H1 (cell line): Measurements from ENCODE around the gene TRIM47. TPM values are rescaled to one million over a fixed set of nuclear protein-coding genes. Genes with fewer than 3 reads are reported as not detected.
A peak's percentile ranks its signal among the peaks of the same experiment; 100 is the strongest.

ENCODE experiments used
- ASH2L ChIP-seq: fragments of 200-600, 300-600 bp; sonication (generic); IDR thresholded peaks from one replicate; pipeline ENCODE4 v1.7.1; 2017; ENCODE audit warnings: low read length
- CBX5 ChIP-seq: fragments of 300-800, 300-1000 bp; sonication (generic); IDR thresholded peaks from 2 replicates; pipeline ENCODE4 v1.7.1; 2016; ENCODE audit warnings: antibody characterized with exemption, low read length, low read depth
- CHD7 ChIP-seq: fragments of 300-600 bp; sonication (generic); IDR thresholded peaks from 2 replicates; pipeline ENCODE4 v1.7.1; 2012; ENCODE audit warnings: low read length, moderate library complexity, mild to moderate bottlenecking, inconsistent platforms; ENCODE audit not compliant: insufficient replicate concordance
- CREB1 ChIP-seq: IDR thresholded peaks from 2 replicates; pipeline ENCODE4 v1.6.1; 2012; ENCODE audit warnings: inconsistent platforms
- EZH2 ChIP-seq: fragments of 200-600 bp; sonication (generic); IDR thresholded peaks from 2 replicates; pipeline ENCODE4 v1.7.1; 2012; ENCODE audit warnings: low read depth, mild to moderate bottlenecking, moderate library complexity, low read length, inconsistent platforms; ENCODE audit not compliant: severe bottlenecking
- MAX ChIP-seq: IDR thresholded peaks from 2 replicates; pipeline ENCODE4 v1.6.1; 2012; ENCODE audit warnings: inconsistent platforms
- RAD21 ChIP-seq, 2 experiments: IDR thresholded peaks in 1 of 2; conservative IDR thresholded peaks in 1 of 2; 2 replicates each; pipeline ENCODE4 v1.6.1; 2011; ENCODE audit warnings: low read depth in 2 of 2, low read length in 2 of 2, improper control_type of control experiment in 1 of 2, inconsistent platforms in 1 of 2, mild to moderate bottlenecking in 1 of 2, moderate library complexity in 1 of 2
- SAP30 ChIP-seq: fragments of 300-600 bp; sonication (generic); IDR thresholded peaks from 2 replicates; pipeline ENCODE4 v1.7.1; 2012; ENCODE audit warnings: low read length, moderate library complexity, mild to moderate bottlenecking, inconsistent platforms; ENCODE audit not compliant: insufficient read depth, insufficient replicate concordance
- SIN3A ChIP-seq, 2 experiments: IDR thresholded peaks in 1 of 2; conservative IDR thresholded peaks in 1 of 2; 2 replicates each; pipeline ENCODE4 v1.6.1; 2011 to 2012; ENCODE audit warnings: low read length in 2 of 2, improper control_type of control experiment in 1 of 2, low read depth in 1 of 2, mild to moderate bottlenecking in 1 of 2
- polyA plus RNA-seq, 7 experiments: library from polyadenylated mRNA; depleted of rRNA in 3 of 7; stranded (reverse) in 5 of 7; unstranded in 2 of 7; fragments of >200 nt in 5 of 7; fragments of 200-250 nt in 2 of 7; gene quantifications; 1 replicate in 5 of 7; 2 replicates in 1 of 7; 4 replicates in 1 of 7; pipeline versions ENCODE4 v1.2.1 to v1.2.3, GENCODE V29; 2011 to 2013; ENCODE audit warnings: missing spikeins in 2 of 7, mixed read lengths in 2 of 7
- total RNA-seq: library from RNA; stranded (reverse); fragmentation: NEBNext Ultra II Directional; extraction: Animal tissue kit (Norgen Biotek cat#: 25700); gene quantifications from 2 replicates; pipeline ENCODE4 v1.2.1, GENCODE V29; 2021

TRIM47 gene
- total and polyA plus RNA-seq, 2 of the 8 experiments (the other 6 are each of a cell fraction or from before 2014, with no cell fraction given): 6.3 to 6.4 TPM

- TF ChIP-seq CHD7 (no peak), RAD21 (IDR thresholded peaks at IDR 0.05 in 1 of 2, conservative IDR thresholded peaks at IDR 0.05 in 1 of 2; ENCODE audit: low read depth in 2 of 2, low read length in 2 of 2) (peak in 1 of 2 experiments; percentile 38; a peak in 1 of 4 replicates), SAP30 (peak; percentile 95), SIN3A (conservative IDR thresholded peaks at IDR 0.05 in 1 of 2, IDR thresholded peaks at IDR 0.05 in 1 of 2; ENCODE audit: low read depth in 1 of 2, low read length in 2 of 2) (peak; percentile 54 to 55; a peak in 1 of 4 replicates), MAX (peak; percentile 60), EZH2 (no peak), ASH2L (peak; percentile 81), CBX5 (no peak), CREB1 (no peak)
Observed at GRCh38 chr17:75856062-75856756, 22.2 kb downstream of the TRIM47 start (continued).
